ENCODE data around the gene CNGA2.

GRCh38 chrX:151763711-151764110 is 29.2 kb downstream of the CNGA2 start:
- TF ChIP-seq CTCF (IDR thresholded peaks at IDR 0.05) (no peak), POLR2A (IDR thresholded peaks at IDR 0.05) (no peak)
